Measurements from ENCODE around the gene CDYL2.
A peak's percentile ranks its signal among the peaks of the same experiment; 100 is the strongest.
"Not testable (repeated sequence)": the region's sequence is repeated elsewhere in the genome, so short reads cannot be mapped to it uniquely, and the experiment has no call there.

Gene CDYL2

GRCh38 chr16:80743273-80743672 lies 61.1 kb downstream of the CDYL2 start:
- DNase-seq, result no peak

GRCh38 chr16:80742331-80742730 lies 62.1 kb downstream of the CDYL2 start:
- DNase-seq, result no peak

- DNase-seq, result no peak
Observed at GRCh38 chr16:80741724-80742123, 62.7 kb downstream of the CDYL2 start.

- no peak for DNase-seq
Observed at GRCh38 chr16:80739523-80739922, 64.9 kb downstream of the CDYL2 start.

- DNase-seq, result no peak
Observed at GRCh38 chr16:80738521-80738920, 65.9 kb downstream of the CDYL2 start.

GRCh38 chr16:80735846-80736245 lies 68.6 kb downstream of the CDYL2 start:
- DNase-seq, result peak in 1 of 3 experiments; percentile 4

GRCh38 chr16:80733407-80733806 lies 71.0 kb downstream of the CDYL2 start:
- DNase-seq, result no peak

GRCh38 chr16:80731915-80732314 lies 72.5 kb downstream of the CDYL2 start:
- DNase-seq, result no peak

GRCh38 chr16:80727066-80727763 lies 77.2 kb downstream of the CDYL2 start:
- DNase-seq, result not testable (repeated sequence)

GRCh38 chr16:80725566-80726162 lies 78.7 kb downstream of the CDYL2 start:
- DNase-seq, result no peak

GRCh38 chr16:80723981-80724380 lies 80.4 kb downstream of the CDYL2 start:
- no peak for DNase-seq

GRCh38 chr16:80723091-80723490 lies 81.3 kb downstream of the CDYL2 start:
- DNase-seq, result no peak

GRCh38 chr16:80720804-80721371 lies 83.5 kb downstream of the CDYL2 start:
- no peak for DNase-seq

- no peak for DNase-seq
Observed at GRCh38 chr16:80719573-80719972, 84.8 kb downstream of the CDYL2 start.

GRCh38 chr16:80718480-80719220 lies 85.7 kb downstream of the CDYL2 start:
- DNase-seq, result peak; percentile 3 to 34 (median 25)

GRCh38 chr16:80717611-80718010 lies 86.8 kb downstream of the CDYL2 start:
- no peak for DNase-seq

GRCh38 chr16:80716564-80717139 lies 87.7 kb downstream of the CDYL2 start:
- DNase-seq, result no peak

- DNase-seq, result no peak
Observed at GRCh38 chr16:80711406-80711805, 93.0 kb downstream of the CDYL2 start.

- DNase-seq, result no peak
Observed at GRCh38 chr16:80710918-80711317, 93.5 kb downstream of the CDYL2 start.

- DNase-seq, result no peak
Observed at GRCh38 chr16:80708823-80709222, 95.6 kb downstream of the CDYL2 start.

GRCh38 chr16:80707686-80708085 lies 96.7 kb downstream of the CDYL2 start:
- no peak for DNase-seq

GRCh38 chr16:80705596-80705995 lies 98.8 kb downstream of the CDYL2 start:
- DNase-seq, result no peak

- no peak for DNase-seq
Observed at GRCh38 chr16:80704751-80705505, 99.5 kb downstream of the CDYL2 start.

Measured in NCI-H1417 (cell line).